PFSK-1 (cell line): ENCODE results near the gene CDH6.

Experiments used
- FOXP2 ChIP-seq: optimal IDR thresholded peaks from 2 replicates; pipeline ENCODE3; 2011; ENCODE audit warnings: borderline replicate concordance, control low read depth, inconsistent platforms; ENCODE audit not compliant: insufficient read depth; ENCODE audit errors: extremely low read length, extremely low read depth
- POLR2AphosphoS5 ChIP-seq: IDR thresholded peaks from 2 replicates; pipeline ENCODE4 v1.6.1; 2012; ENCODE audit warnings: low read depth, mild to moderate bottlenecking, control low read depth, low read length, moderate library complexity
- REST ChIP-seq, 2 experiments: IDR thresholded peaks; 2 replicates each; pipeline versions ENCODE4 v1.6.1 to v1.8.0; 2011 to 2012; ENCODE audit warnings: low read depth in 2 of 2, low read length in 2 of 2, control low read depth in 1 of 2, inconsistent platforms in 1 of 2, mild to moderate bottlenecking in 1 of 2, moderate library complexity in 1 of 2; ENCODE audit not compliant: insufficient read depth in 1 of 2
- SIN3A ChIP-seq: IDR thresholded peaks from 2 replicates; pipeline ENCODE4 v1.6.1; 2012; ENCODE audit warnings: mild to moderate bottlenecking, low read length, moderate library complexity, borderline replicate concordance; ENCODE audit not compliant: insufficient read depth
- TAF1 ChIP-seq: IDR thresholded peaks from 2 replicates; pipeline ENCODE4 v1.6.1; 2012; ENCODE audit warnings: low read length, control low read depth, borderline replicate concordance; ENCODE audit not compliant: insufficient read depth

Gene CDH6

GRCh38 chr5:31273631-31274378 lies 80.3 kb downstream of the CDH6 start:
- TF ChIP-seq FOXP2 (no peak), TAF1 (no peak), SIN3A (no peak), REST (IDR thresholded peaks at IDR 0.05; ENCODE audit: insufficient read depth in 1 of 2, low read depth in 2 of 2, low read length in 2 of 2) (no peak), POLR2AphosphoS5 (no peak)

- TF ChIP-seq REST (IDR thresholded peaks at IDR 0.05; ENCODE audit: insufficient read depth in 1 of 2, low read depth in 2 of 2, low read length in 2 of 2) (no peak), TAF1 (no peak), FOXP2 (no peak), POLR2AphosphoS5 (no peak), SIN3A (no peak)
These were observed 86.7 kb downstream of the CDH6 start for GRCh38 chr5:31280210-31280609.

- TF ChIP-seq TAF1 = no peak
- no peak for TF ChIP-seq POLR2AphosphoS5
- no peak for TF ChIP-seq FOXP2
- TF ChIP-seq REST (IDR thresholded peaks at IDR 0.05; ENCODE audit: insufficient read depth in 1 of 2, low read depth in 2 of 2, low read length in 2 of 2) = no peak
- no peak for TF ChIP-seq SIN3A
These were observed 89.8 kb downstream of the CDH6 start for GRCh38 chr5:31283326-31283725.

- no peak for TF ChIP-seq FOXP2
- TF ChIP-seq REST (IDR thresholded peaks at IDR 0.05; ENCODE audit: insufficient read depth in 1 of 2, low read depth in 2 of 2, low read length in 2 of 2) = no peak
- TF ChIP-seq POLR2AphosphoS5 = no peak
- TF ChIP-seq TAF1 = no peak
- no peak for TF ChIP-seq SIN3A
These were observed 91.5 kb downstream of the CDH6 start for GRCh38 chr5:31285025-31285424.

GRCh38 chr5:31287985-31288384 lies 94.5 kb downstream of the CDH6 start:
- no peak for TF ChIP-seq FOXP2
- TF ChIP-seq REST (IDR thresholded peaks at IDR 0.05; ENCODE audit: insufficient read depth in 1 of 2, low read depth in 2 of 2, low read length in 2 of 2) = no peak
- TF ChIP-seq SIN3A = no peak
- TF ChIP-seq TAF1 = no peak
- no peak for TF ChIP-seq POLR2AphosphoS5
